Hepatocyte (in vitro differentiated cells): ENCODE data around the gene WRNIP1.

Experiments used
- EZH2 ChIP-seq: fragments of 200-600 bp; sonication (generic); IDR thresholded peaks from 2 replicates; pipeline ENCODE4 v1.6.1; 2016; ENCODE audit warnings: antibody characterized with exemption, mild to moderate bottlenecking, borderline replicate concordance
- EZH2phosphoT487 ChIP-seq: fragments of 200-600 bp; sonication (generic); IDR thresholded peaks from one replicate; pipeline ENCODE4 v1.6.1; 2018; ENCODE audit warnings: antibody characterized with exemption, mild to moderate bottlenecking, low read depth, moderate library complexity; ENCODE audit not compliant: unreplicated experiment, severe bottlenecking
- TF ChIP-seq, protein P1 (sequence below): fragments of 200-600 bp; sonication (generic); IDR thresholded peaks from 2 replicates; pipeline ENCODE4 v1.5.1; 2016; ENCODE audit warnings: antibody characterized with exemption, mild to moderate bottlenecking; ENCODE audit not compliant: poor library complexity

DNA sequence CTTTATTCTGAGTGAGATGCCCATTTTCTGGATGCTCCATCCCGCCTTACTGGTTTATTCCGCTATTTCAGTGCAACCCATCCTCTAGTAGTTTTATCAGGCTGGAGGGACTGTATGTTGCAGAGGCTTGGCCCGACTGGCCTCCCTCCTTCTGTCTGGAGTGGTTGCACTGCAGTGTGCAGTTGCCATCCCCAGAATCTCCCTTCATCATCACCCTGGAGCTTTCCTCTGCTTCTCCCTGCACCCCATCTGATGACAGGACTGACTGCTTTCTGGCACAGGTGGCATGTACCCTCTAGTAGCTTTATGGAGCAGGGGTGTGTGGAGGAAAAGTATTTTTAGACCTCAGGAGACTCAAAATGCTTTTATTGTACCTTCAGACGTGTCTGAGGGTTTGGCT is 21.1 kb downstream of the WRNIP1 start:
- TF ChIP-seq, protein P1, sequence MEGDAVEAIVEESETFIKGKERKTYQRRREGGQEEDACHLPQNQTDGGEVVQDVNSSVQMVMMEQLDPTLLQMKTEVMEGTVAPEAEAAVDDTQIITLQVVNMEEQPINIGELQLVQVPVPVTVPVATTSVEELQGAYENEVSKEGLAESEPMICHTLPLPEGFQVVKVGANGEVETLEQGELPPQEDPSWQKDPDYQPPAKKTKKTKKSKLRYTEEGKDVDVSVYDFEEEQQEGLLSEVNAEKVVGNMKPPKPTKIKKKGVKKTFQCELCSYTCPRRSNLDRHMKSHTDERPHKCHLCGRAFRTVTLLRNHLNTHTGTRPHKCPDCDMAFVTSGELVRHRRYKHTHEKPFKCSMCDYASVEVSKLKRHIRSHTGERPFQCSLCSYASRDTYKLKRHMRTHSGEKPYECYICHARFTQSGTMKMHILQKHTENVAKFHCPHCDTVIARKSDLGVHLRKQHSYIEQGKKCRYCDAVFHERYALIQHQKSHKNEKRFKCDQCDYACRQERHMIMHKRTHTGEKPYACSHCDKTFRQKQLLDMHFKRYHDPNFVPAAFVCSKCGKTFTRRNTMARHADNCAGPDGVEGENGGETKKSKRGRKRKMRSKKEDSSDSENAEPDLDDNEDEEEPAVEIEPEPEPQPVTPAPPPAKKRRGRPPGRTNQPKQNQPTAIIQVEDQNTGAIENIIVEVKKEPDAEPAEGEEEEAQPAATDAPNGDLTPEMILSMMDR: no peak
- no peak for TF ChIP-seq EZH2
- no peak for TF ChIP-seq EZH2phosphoT487
